ENCODE measurements around the gene LYZL1. TPM values are rescaled to one million over a fixed set of nuclear protein-coding genes. Genes with fewer than 3 reads are reported as not detected.

Gene LYZL1
- total RNA-seq, 1 donor = not detected

DNA sequence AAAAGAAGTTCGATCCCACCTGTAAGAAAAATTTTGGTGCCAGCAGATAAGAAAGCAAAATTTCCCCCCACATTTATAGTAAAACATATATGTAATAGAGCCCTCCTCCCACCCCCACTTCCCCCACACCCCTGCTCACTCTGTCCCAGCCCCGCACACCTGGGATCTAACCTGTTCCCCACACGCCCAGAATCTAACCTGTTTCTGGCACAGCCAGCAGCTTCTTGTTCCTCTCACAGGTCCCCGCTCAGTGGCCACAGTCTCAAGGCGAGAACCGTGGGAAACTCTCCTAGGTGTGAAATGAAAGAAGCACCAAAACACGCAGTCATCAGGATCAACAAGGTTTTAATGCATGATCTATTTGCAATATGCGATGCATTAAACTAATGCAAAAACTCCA, 32.8 kb downstream of the LYZL1 start:
- TF ChIP-seq, protein P1, sequence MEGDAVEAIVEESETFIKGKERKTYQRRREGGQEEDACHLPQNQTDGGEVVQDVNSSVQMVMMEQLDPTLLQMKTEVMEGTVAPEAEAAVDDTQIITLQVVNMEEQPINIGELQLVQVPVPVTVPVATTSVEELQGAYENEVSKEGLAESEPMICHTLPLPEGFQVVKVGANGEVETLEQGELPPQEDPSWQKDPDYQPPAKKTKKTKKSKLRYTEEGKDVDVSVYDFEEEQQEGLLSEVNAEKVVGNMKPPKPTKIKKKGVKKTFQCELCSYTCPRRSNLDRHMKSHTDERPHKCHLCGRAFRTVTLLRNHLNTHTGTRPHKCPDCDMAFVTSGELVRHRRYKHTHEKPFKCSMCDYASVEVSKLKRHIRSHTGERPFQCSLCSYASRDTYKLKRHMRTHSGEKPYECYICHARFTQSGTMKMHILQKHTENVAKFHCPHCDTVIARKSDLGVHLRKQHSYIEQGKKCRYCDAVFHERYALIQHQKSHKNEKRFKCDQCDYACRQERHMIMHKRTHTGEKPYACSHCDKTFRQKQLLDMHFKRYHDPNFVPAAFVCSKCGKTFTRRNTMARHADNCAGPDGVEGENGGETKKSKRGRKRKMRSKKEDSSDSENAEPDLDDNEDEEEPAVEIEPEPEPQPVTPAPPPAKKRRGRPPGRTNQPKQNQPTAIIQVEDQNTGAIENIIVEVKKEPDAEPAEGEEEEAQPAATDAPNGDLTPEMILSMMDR (IDR thresholded peaks at IDR 0.05; ENCODE audit: insufficient read depth, low read depth, low read length) = no peak
- DNase-seq (ENCODE audit: low read depth) = no peak
- H3K4me3 ChIP-seq (ENCODE audit: low read depth, low read length) = no peak overlapping the region

DNA sequence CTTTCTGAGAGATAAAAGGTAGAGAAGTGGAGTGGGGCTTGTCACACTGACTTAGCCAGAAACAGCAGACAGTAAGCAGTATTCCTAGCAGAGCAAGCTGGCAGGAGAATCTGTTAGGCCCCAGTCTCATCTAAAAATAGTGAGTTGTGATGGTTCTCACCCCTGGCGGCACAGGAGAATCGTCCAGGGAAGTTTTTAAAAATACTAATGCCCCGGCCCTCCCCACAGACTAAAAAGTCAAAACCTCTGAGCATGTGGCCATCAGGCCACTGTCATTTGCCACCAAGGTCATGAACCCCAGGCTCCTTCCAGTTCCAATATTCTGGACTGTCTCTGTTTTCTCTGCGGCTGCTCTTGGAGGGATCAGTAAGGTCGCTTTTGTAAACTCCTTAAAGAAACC, 34.0 kb downstream of the LYZL1 start:
- no peak for DNase-seq (ENCODE audit: low read depth)

DNA sequence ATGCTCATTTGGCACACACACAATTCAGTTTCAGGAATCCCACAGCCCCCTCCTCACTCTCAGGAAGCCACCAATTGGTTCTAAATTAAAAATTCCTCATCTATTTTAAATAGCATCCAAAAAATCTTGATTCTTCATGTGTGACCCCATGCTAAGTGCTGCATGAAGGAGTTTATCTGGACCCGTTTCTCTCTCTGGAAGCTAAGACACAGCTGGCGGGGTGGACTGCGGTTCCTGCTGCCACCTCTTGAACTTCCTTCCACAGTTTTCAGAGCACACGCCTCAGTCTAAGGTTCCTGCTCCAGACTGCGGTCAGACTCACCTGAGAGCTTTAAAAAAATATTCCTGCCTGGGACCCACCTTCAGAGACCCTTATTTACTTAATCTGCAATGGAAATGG, 34.5 kb downstream of the LYZL1 start:
- TF ChIP-seq, protein P1 (IDR thresholded peaks at IDR 0.05; ENCODE audit: insufficient read depth, low read depth, low read length) = no peak
- no peak for DNase-seq (ENCODE audit: low read depth)
- no peak overlapping the region for H3K4me3 ChIP-seq (ENCODE audit: low read depth, low read length)

More for the DNA sequence above, 34.0 kb downstream of the LYZL1 start:
- TF ChIP-seq, protein P1 (IDR thresholded peaks at IDR 0.05; ENCODE audit: insufficient read depth, low read depth, low read length) = no peak
- no peak overlapping the region for H3K4me3 ChIP-seq (ENCODE audit: low read depth, low read length)

DNA sequence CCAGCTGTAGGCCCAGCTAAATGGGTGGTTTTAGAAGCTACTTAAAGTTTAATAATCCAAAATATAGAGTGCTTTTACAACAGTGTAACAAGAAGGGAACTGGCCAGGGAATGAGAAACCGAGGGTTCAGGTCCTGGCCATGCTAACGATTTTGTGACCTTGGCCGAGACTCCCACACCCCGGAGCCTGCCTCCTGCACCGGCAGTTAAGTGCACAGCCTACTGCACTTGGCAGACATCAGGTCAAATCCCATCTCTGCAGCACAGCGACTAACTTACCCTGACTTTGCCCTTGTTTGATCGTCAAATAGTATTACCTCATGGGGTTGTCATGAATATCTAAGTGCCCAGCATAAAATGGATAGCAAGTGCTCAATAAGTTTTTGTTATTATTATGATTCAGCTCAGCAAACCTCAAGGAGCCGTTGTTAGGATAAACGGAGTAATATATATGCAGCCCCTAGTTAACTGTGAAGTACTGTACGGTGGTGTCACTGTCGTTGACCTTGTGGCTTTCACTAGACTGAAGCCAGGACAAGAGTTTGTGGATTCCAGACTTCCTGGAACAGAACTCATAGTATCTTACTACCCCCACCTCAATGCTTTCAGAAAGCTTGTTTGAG, 35.5 kb downstream of the LYZL1 start:
- DNase-seq (ENCODE audit: low read depth) = no peak
- TF ChIP-seq, protein P1 (IDR thresholded peaks at IDR 0.05; ENCODE audit: insufficient read depth, low read depth, low read length) = no peak
- H3K4me3 ChIP-seq (ENCODE audit: low read depth, low read length) = no peak overlapping the region

DNA sequence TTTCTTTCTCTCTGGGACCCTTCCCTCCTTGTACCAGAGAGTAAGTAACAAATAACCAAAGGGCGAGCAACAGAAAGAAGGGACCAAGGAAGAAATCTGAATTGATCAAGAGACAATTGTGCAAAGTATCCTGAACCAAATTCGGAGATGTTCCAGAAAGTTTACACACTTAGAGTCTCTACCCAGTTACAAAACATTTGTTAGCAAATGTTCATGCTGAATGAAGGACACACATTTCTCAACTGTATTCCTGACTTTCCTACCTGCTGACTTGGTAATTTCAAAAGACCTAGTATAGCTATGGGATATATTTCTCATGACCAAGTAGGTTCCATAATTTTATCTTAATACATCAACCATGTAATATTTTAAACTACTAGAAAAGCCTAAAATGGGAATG, 37.4 kb downstream of the LYZL1 start:
- no peak for DNase-seq (ENCODE audit: low read depth)
- no peak overlapping the region for H3K4me3 ChIP-seq (ENCODE audit: low read depth, low read length)
- TF ChIP-seq, protein P1 (IDR thresholded peaks at IDR 0.05; ENCODE audit: insufficient read depth, low read depth, low read length) = no peak

DNA sequence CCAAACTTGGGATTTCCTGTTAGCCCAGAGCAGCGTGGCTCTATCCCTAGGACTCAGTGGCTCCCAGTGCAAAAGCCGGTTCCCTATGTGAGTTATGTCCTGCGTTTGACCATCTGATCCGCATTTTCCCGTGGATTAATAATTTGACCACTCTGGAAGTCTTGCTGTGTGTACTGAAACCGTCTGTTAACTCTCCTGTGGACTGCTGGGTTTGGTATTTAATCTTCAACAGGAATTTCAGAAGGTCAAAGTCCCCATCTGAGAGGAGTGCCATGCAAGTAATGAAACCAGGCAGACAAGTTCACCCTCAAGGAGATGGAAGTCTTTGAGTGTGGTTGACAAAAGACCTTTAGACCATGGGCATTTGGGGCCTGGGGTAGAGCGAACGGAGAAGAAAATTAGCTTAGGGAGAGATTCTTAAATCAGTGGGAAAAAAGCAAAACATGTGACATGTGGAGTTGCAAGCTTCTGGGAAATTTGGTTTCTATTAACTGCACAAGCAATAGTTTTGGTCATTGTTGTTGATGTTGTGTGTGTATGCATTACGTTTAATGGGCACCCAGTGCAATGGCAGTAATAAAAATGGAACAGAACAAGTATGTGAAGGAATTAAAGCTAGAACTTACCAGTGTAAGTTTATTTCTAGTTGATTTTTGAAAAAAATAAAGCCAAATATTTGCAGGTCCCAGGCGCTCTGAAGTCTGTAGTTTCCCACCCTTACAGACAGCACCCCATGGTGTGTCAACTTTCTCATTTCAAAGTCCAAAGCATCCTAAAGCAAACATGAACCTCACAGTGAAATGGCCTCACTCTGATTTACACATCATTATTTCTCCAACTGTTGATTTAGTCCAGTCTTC, 38.2 kb downstream of the LYZL1 start:
- TF ChIP-seq, protein P1 (IDR thresholded peaks at IDR 0.05; ENCODE audit: insufficient read depth, low read depth, low read length) = no peak
- DNase-seq (ENCODE audit: low read depth) = no peak
- H3K4me3 ChIP-seq (ENCODE audit: low read depth, low read length) = no peak overlapping the region
